Muscle layer of colon (tissue), 2 donors: ENCODE measurements around the gene TMPRSS11D.

ENCODE experiments used
- H3K27ac ChIP-seq: one replicate; pipeline ENCODE4 v1.7.0; 2013; ENCODE audit warnings: low read depth, mild to moderate bottlenecking, low read length, moderate library complexity
- H3K27me3 ChIP-seq, 2 donors: one replicate each; pipeline ENCODE4 v1.7.0; 2013; ENCODE audit warnings: low read length in 2 of 2, mild to moderate bottlenecking in 2 of 2; ENCODE audit not compliant: insufficient read depth in 2 of 2, control insufficient read depth in 1 of 2
- H3K36me3 ChIP-seq: one replicate; pipeline ENCODE4 v1.7.0; 2013; ENCODE audit warnings: mild to moderate bottlenecking, low read length; ENCODE audit not compliant: insufficient read depth
- H3K4me1 ChIP-seq: one replicate; pipeline ENCODE4 v1.7.0; 2013; ENCODE audit warnings: mild to moderate bottlenecking, low read length; ENCODE audit not compliant: insufficient read depth
- H3K4me3 ChIP-seq, 2 donors: one replicate each; pipeline ENCODE4 v1.7.0; 2013; ENCODE audit warnings: low read length in 2 of 2, low read depth in 1 of 2, mild to moderate bottlenecking in 1 of 2, moderate library complexity in 1 of 2
- H3K9ac ChIP-seq: one replicate; pipeline ENCODE4 v1.7.0; 2013; ENCODE audit warnings: low read length
- H3K9me3 ChIP-seq: one replicate; pipeline ENCODE4 v1.7.0; 2013; ENCODE audit warnings: mild to moderate bottlenecking, low read length
- donor health status: abdominal sarcoma.
- donor health status: Adenocarcinoma of cecum.

TMPRSS11D gene

GRCh38 chr4:67820903-67821302 is 62.9 kb downstream of the TMPRSS11D start:
- Histone ChIP-seq H3K4me3 (no peak overlapping the region), H3K9ac (no peak overlapping the region), H3K9me3 (no peaks in the 10 kb centered on the region), H3K36me3 (no peaks in the 10 kb centered on the region), H3K4me1 (no peaks in the 10 kb centered on the region), H3K27ac (no peak overlapping the region), H3K27me3 (no peaks in the 10 kb centered on the region)

GRCh38 chr4:67810011-67810410 is 73.8 kb downstream of the TMPRSS11D start:
- H3K9me3 ChIP-seq: no peaks in the 10 kb centered on the region
- no peak overlapping the region for H3K4me3 ChIP-seq
- no peaks in the 10 kb centered on the region for H3K36me3 ChIP-seq

GRCh38 chr4:67809502-67809901 is 74.3 kb downstream of the TMPRSS11D start:
- Histone ChIP-seq H3K27ac (no peak overlapping the region), H3K9me3 (no peaks in the 10 kb centered on the region), H3K36me3 (no peaks in the 10 kb centered on the region), H3K4me1 (no peaks in the 10 kb centered on the region), H3K27me3 (no peaks in the 10 kb centered on the region), H3K9ac (no peak overlapping the region), H3K4me3 (no peak overlapping the region)

More at GRCh38 chr4:67810011-67810410, 73.8 kb downstream of the TMPRSS11D start:
- Histone ChIP-seq H3K27me3 (no peaks in the 10 kb centered on the region), H3K4me1 (no peaks in the 10 kb centered on the region), H3K27ac (no peak overlapping the region), H3K9ac (no peak overlapping the region)

GRCh38 chr4:67796810-67797209 is 87.0 kb downstream of the TMPRSS11D start:
- H3K4me1 ChIP-seq: no peaks in the 10 kb centered on the region
- H3K27ac ChIP-seq: no peak overlapping the region
- H3K9me3 ChIP-seq: no peaks in the 10 kb centered on the region
- no peak overlapping the region for H3K4me3 ChIP-seq
- H3K27me3 ChIP-seq: no peaks in the 10 kb centered on the region
- H3K36me3 ChIP-seq: no peaks in the 10 kb centered on the region
- no peak overlapping the region for H3K9ac ChIP-seq

GRCh38 chr4:67790721-67791120 is 93.1 kb downstream of the TMPRSS11D start:
- Histone ChIP-seq H3K4me3 (no peak overlapping the region), H3K27ac (no peak overlapping the region), H3K4me1 (no peaks in the 10 kb centered on the region), H3K27me3 (no peaks in the 10 kb centered on the region), H3K9me3 (no peaks in the 10 kb centered on the region), H3K36me3 (no peaks in the 10 kb centered on the region), H3K9ac (no peak overlapping the region)

GRCh38 chr4:67787311-67787710 is 96.5 kb downstream of the TMPRSS11D start:
- Histone ChIP-seq H3K27ac (no peak overlapping the region), H3K36me3 (no peaks in the 10 kb centered on the region), H3K4me1 (no peaks in the 10 kb centered on the region), H3K27me3 (no peaks in the 10 kb centered on the region), H3K9ac (no peak overlapping the region), H3K9me3 (no peaks in the 10 kb centered on the region), H3K4me3 (no peak overlapping the region)

- Histone ChIP-seq H3K4me3 (no peak overlapping the region), H3K27me3 (no peaks in the 10 kb centered on the region), H3K36me3 (no peaks in the 10 kb centered on the region), H3K9ac (no peak overlapping the region), H3K4me1 (no peaks in the 10 kb centered on the region), H3K9me3 (no peaks in the 10 kb centered on the region), H3K27ac (no peak overlapping the region)
These were observed 98.3 kb downstream of the TMPRSS11D start for GRCh38 chr4:67785528-67785927.

- Histone ChIP-seq H3K36me3 (no peaks in the 10 kb centered on the region), H3K9ac (no peak overlapping the region), H3K9me3 (no peaks in the 10 kb centered on the region), H3K4me3 (no peak overlapping the region), H3K4me1 (no peaks in the 10 kb centered on the region), H3K27me3 (no peaks in the 10 kb centered on the region), H3K27ac (no peak overlapping the region)
These were observed 104.2 kb downstream of the TMPRSS11D start for GRCh38 chr4:67779631-67780030.

- Histone ChIP-seq H3K9me3 (no peaks in the 10 kb centered on the region), H3K4me1 (no peaks in the 10 kb centered on the region), H3K4me3 (no peak overlapping the region), H3K9ac (no peak overlapping the region), H3K36me3 (no peaks in the 10 kb centered on the region), H3K27ac (no peak overlapping the region), H3K27me3 (no peaks in the 10 kb centered on the region)
These were observed 107.1 kb downstream of the TMPRSS11D start for GRCh38 chr4:67776746-67777145.
